Keratinocyte (primary cell): ENCODE measurements around the gene PPP1R16B. TPM values are rescaled to one million over a fixed set of nuclear protein-coding genes. Genes with fewer than 3 reads are reported as not detected.

Source experiments
- DNase-seq: peaks from one replicate; pipeline ENCODE4 v3.0.0-alpha.2; 2011; ENCODE audit warnings: low read depth, missing footprints, low spot score
- FAIRE-seq: peaks from 2 replicates; lab custom pipeline; 2011; peaks lifted over from hg19 to GRCh38; lab: Jason Lieb, UNC
- H2AFZ ChIP-seq: 2 replicates; pipeline ENCODE4 v1.6.0; 2012; ENCODE audit warnings: low read length, control low read depth, inconsistent platforms; ENCODE audit not compliant: control insufficient read depth
- H3K27ac ChIP-seq: 2 replicates; pipeline ENCODE4 v1.5.1; 2011; ENCODE audit warnings: low read length; ENCODE audit not compliant: control insufficient read depth, insufficient read depth
- H3K27me3 ChIP-seq: 3 replicates; pipeline ENCODE4 v1.6.0; 2011; ENCODE audit warnings: low read length; ENCODE audit not compliant: control insufficient read depth, insufficient read depth; ENCODE audit errors: extremely low read depth
- H3K36me3 ChIP-seq, 2 experiments: 2 replicates in 1 of 2; 3 replicates in 1 of 2; pipeline ENCODE4 v1.5.1; 2011; ENCODE audit warnings: low read length in 2 of 2, mild to moderate bottlenecking in 1 of 2; ENCODE audit not compliant: control insufficient read depth in 2 of 2, insufficient read depth in 2 of 2; ENCODE audit errors: extremely low read depth in 1 of 2
- H3K4me1 ChIP-seq: 3 replicates; pipeline ENCODE4 v1.5.1; 2011; ENCODE audit warnings: low read length; ENCODE audit not compliant: control insufficient read depth, insufficient read depth; ENCODE audit errors: extremely low read depth
- H3K4me2 ChIP-seq: 3 replicates; pipeline ENCODE4 v1.6.0; 2011; ENCODE audit warnings: low read depth, low read length; ENCODE audit not compliant: control insufficient read depth, insufficient read depth; ENCODE audit errors: extremely low read depth
- H3K4me3 ChIP-seq, 3 experiments: fragments of 200-600 bp in 1 of 3; sonication (generic) in 1 of 3; 2 replicates in 2 of 3; 3 replicates in 1 of 3; pipeline ENCODE4 v1.5.1; 2011 to 2016; ENCODE audit warnings: low read length in 3 of 3, mild to moderate bottlenecking in 3 of 3, control low read depth in 2 of 3, inconsistent platforms in 1 of 3, low read depth in 1 of 3, mixed read lengths in 1 of 3, mixed run types in 1 of 3, moderate library complexity in 1 of 3; ENCODE audit not compliant: control insufficient read depth in 2 of 3, insufficient read depth in 2 of 3; ENCODE audit errors: extremely low read depth in 1 of 3
- H3K79me2 ChIP-seq: 2 replicates; pipeline ENCODE4 v1.6.0; 2012; ENCODE audit warnings: low read length; ENCODE audit not compliant: control insufficient read depth, insufficient read depth
- H3K9ac ChIP-seq: 3 replicates; pipeline ENCODE4 v1.6.0; 2011; ENCODE audit warnings: low read length; ENCODE audit not compliant: control insufficient read depth, insufficient read depth; ENCODE audit errors: extremely low read depth
- H3K9me1 ChIP-seq: 3 replicates; pipeline ENCODE4 v1.6.0; 2011; ENCODE audit warnings: low read length; ENCODE audit not compliant: control insufficient read depth, insufficient read depth; ENCODE audit errors: extremely low read depth
- H3K9me3 ChIP-seq: 2 replicates; pipeline ENCODE4 v1.5.1; 2012; ENCODE audit warnings: low read depth, low read length; ENCODE audit not compliant: control insufficient read depth
- H4K20me1 ChIP-seq: 3 replicates; pipeline ENCODE4 v1.6.0; 2011; ENCODE audit warnings: low read length; ENCODE audit not compliant: control insufficient read depth, insufficient read depth; ENCODE audit errors: extremely low read depth
- CTCF ChIP-seq, 3 experiments: IDR thresholded peaks in 1 of 3; conservative IDR thresholded peaks in 1 of 3; optimal IDR thresholded peaks in 1 of 3; 2 replicates in 2 of 3; 3 replicates in 1 of 3; pipeline versions ENCODE3 to v1.5.1; 2011; ENCODE audit warnings: low read length in 3 of 3, mild to moderate bottlenecking in 3 of 3, moderate library complexity in 2 of 3, control low read depth in 1 of 3, inconsistent platforms in 1 of 3; ENCODE audit not compliant: insufficient read depth in 2 of 3; ENCODE audit errors: extremely low read depth in 1 of 3
- EZH2 ChIP-seq: IDR thresholded peaks from one replicate; pipeline ENCODE4 v1.6.1; 2012; ENCODE audit warnings: inconsistent platforms, mild to moderate bottlenecking, low read length, moderate library complexity
- dilution Hi-C: fragments of 300-500 bp; cut with MboI; formaldehyde crosslinking; loops from one replicate; pipeline ENCODE4 v1.7.0; 2020; ENCODE audit warnings: low sequenced_read_pairs; ENCODE audit not compliant: extremely low pct_ligation_motif_present
- polyA plus RNA-seq, 5 experiments: library from polyadenylated mRNA; depleted of rRNA in 3 of 5; stranded (reverse) in 3 of 5; stranded (forward) in 1 of 5; unstranded in 1 of 5; fragments of >200 nt; gene quantifications; 1 replicate in 1 of 5; 2 replicates in 3 of 5; 3 replicates in 1 of 5; pipeline versions ENCODE4 v1.2.1 to v1.2.3, GENCODE V29; 2011 to 2012; ENCODE audit warnings: missing spikeins in 2 of 5, low read depth in 1 of 5, low replicate concordance in 1 of 5

PPP1R16B gene
- polyA plus RNA-seq, 1 donor (not counting 4 experiments of a cell fraction or from before 2014, with no cell fraction given) = not detected

GRCh38 chr20:38883981-38884733 is 78.7 kb downstream of the PPP1R16B start:
- H3K79me2 ChIP-seq = no peaks in the 10 kb centered on the region
- no peaks in the 10 kb centered on the region for H3K36me3 ChIP-seq
- H3K9me3 ChIP-seq = no peaks in the 10 kb centered on the region
- H3K9ac ChIP-seq = no peak overlapping the region
- H3K27me3 ChIP-seq = peaks cover 3% of the 10 kb centered on the region
- no peaks in the 10 kb centered on the region for H4K20me1 ChIP-seq
- H3K4me2 ChIP-seq = no peak overlapping the region
- DNase-seq (no peak), FAIRE-seq (no peak)
- H3K9me1 ChIP-seq = no peaks in the 10 kb centered on the region
- TF ChIP-seq CTCF (optimal IDR thresholded peaks at IDR 0.05 in 1 of 3, IDR thresholded peaks at IDR 0.05 in 1 of 3, conservative IDR thresholded peaks at IDR 0.05 in 1 of 3; ENCODE audit: extremely low read depth in 1 of 3, insufficient read depth in 2 of 3, low read length in 3 of 3) = no peak
- TF ChIP-seq EZH2 = no peak
- dilution Hi-C loops = no loop called here
- H3K27ac ChIP-seq = no peak overlapping the region
- no peak overlapping the region for H2AFZ ChIP-seq
- H3K4me1 ChIP-seq = no peaks in the 10 kb centered on the region
- H3K4me3 ChIP-seq = no peak overlapping the region

DNA sequence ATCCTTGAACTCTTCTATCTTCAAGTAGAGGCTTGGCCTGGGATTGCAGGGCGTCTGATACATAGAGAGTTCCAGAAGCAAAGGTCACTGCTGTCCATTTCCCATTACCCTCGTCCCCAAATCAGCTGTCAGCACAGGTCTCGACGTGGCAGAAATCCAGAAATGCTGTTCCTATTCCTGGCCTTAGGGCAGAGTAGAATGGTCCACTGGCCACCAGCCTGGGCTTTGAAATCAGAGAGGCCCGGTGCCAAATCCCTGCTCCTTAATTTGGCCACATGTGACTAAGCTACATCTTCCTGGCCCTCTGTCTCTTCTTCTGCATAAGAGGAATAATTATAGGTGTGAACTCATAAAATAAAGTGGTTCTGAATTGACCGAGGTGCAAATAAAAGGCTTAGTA is 79.9 kb downstream of the PPP1R16B start:
- TF ChIP-seq CTCF (optimal IDR thresholded peaks at IDR 0.05 in 1 of 3, IDR thresholded peaks at IDR 0.05 in 1 of 3, conservative IDR thresholded peaks at IDR 0.05 in 1 of 3; ENCODE audit: extremely low read depth in 1 of 3, insufficient read depth in 2 of 3, low read length in 3 of 3) = no peak
- TF ChIP-seq EZH2 = no peak
- FAIRE-seq = no peak
- no peaks in the 10 kb centered on the region for H3K79me2 ChIP-seq
- no peak overlapping the region for H3K4me2 ChIP-seq
- no peak overlapping the region for H3K9ac ChIP-seq
- no peak overlapping the region for H3K4me3 ChIP-seq
- no peak for DNase-seq
- no peaks in the 10 kb centered on the region for H3K27me3 ChIP-seq
- no peaks in the 10 kb centered on the region for H3K36me3 ChIP-seq
- H3K9me3 ChIP-seq = no peaks in the 10 kb centered on the region
- H4K20me1 ChIP-seq = no peaks in the 10 kb centered on the region
- no peaks in the 10 kb centered on the region for H3K9me1 ChIP-seq
- no peak overlapping the region for H3K27ac ChIP-seq
- dilution Hi-C loops = no loop called here
- H3K4me1 ChIP-seq = no peaks in the 10 kb centered on the region
- H2AFZ ChIP-seq = no peak overlapping the region
